Measurements from ENCODE around the gene TTLL3.
A peak's percentile ranks its signal among the peaks of the same experiment; 100 is the strongest.
"Not testable (repeated sequence)": the region's sequence is repeated elsewhere in the genome, so short reads cannot be mapped to it uniquely, and the experiment has no call there.

Gene TTLL3

GRCh38 chr3:9809615-9810432 lies at the start of gene TTLL3:
Gene TTLL3 (plus strand): TSS chr3:9810262. CDS start chr3:9810662, 400 bp downstream.
- peak; percentile 28 for DNase-seq

- no peak for DNase-seq
Observed at GRCh38 chr3:9760779-9761505, 49.1 kb upstream of the TTLL3 start.

- DNase-seq: no peak
Observed at GRCh38 chr3:9761919-9762318, 48.1 kb upstream of the TTLL3 start.

GRCh38 chr3:9762871-9763270 lies 47.2 kb upstream of the TTLL3 start:
- no peak for DNase-seq

GRCh38 chr3:9765865-9766264 lies 44.2 kb upstream of the TTLL3 start:
- DNase-seq: no peak

GRCh38 chr3:9767418-9767817 lies 42.6 kb upstream of the TTLL3 start:
- DNase-seq: no peak

GRCh38 chr3:9768141-9768775 lies 41.8 kb upstream of the TTLL3 start:
- DNase-seq: no peak

- no peak for DNase-seq
Observed at GRCh38 chr3:9769012-9769411, 41.0 kb upstream of the TTLL3 start.

GRCh38 chr3:9769426-9770275 lies 40.4 kb upstream of the TTLL3 start, which contains the start of gene CAMK1:
Gene CAMK1 (minus strand): TSS chr3:9769947. CDS start chr3:9767749, 2,198 bp downstream.
- peak; percentile 52 for DNase-seq

- no peak for DNase-seq
Observed at GRCh38 chr3:9770276-9770812, 39.7 kb upstream of the TTLL3 start.

- not testable (repeated sequence) for DNase-seq
Observed at GRCh38 chr3:9771007-9771406, 39.1 kb upstream of the TTLL3 start.

GRCh38 chr3:9776896-9777693 lies 33.0 kb upstream of the TTLL3 start:
- DNase-seq: no peak

GRCh38 chr3:9777694-9778021 lies 32.4 kb upstream of the TTLL3 start:
- no peak for DNase-seq

- DNase-seq: no peak
Observed at GRCh38 chr3:9778143-9779074, 31.7 kb upstream of the TTLL3 start.

- no peak for DNase-seq
Observed at GRCh38 chr3:9779075-9779593, 30.9 kb upstream of the TTLL3 start.

- no peak for DNase-seq
Observed at GRCh38 chr3:9779721-9780457, 30.2 kb upstream of the TTLL3 start.

- DNase-seq: no peak
Observed at GRCh38 chr3:9780458-9780812, 29.6 kb upstream of the TTLL3 start.

GRCh38 chr3:9780910-9781309 lies 29.2 kb upstream of the TTLL3 start:
- DNase-seq: no peak

- no peak for DNase-seq
Observed at GRCh38 chr3:9781551-9781950, 28.5 kb upstream of the TTLL3 start.

Measured in NCI-H774 (cell line).